Activated T-cell treated with anti-CD3 and anti-CD28 coated beads, Interleukin-2, amount 50 U/mL, for 4 hours (primary cell): ENCODE results near the gene AHSA1. TPM values are rescaled to one million over a fixed set of nuclear protein-coding genes. Genes with fewer than 3 reads are reported as not detected.

ENCODE experiments used
- ATAC-seq, 2 donors: fragments of 200-7000 bp; cut with Tn5 transposase; one replicate each; pipeline ENCODE4 v1.10.0; 2021
- DNase-seq: peaks from one replicate; pipeline ENCODE4 v3.0.0-alpha.2; 2020
- H3K27me3 Mint-ChIP-seq: one replicate; pipeline ENCODE4 v1.8.0; 2021; ENCODE audit warnings: low read depth, mixed read lengths
- H3K36me3 Mint-ChIP-seq: one replicate; pipeline ENCODE4 v1.8.0; 2022; ENCODE audit warnings: mixed read lengths; ENCODE audit not compliant: insufficient read depth
- H3K4me1 Mint-ChIP-seq: one replicate; pipeline ENCODE4 v1.8.0; 2021; ENCODE audit warnings: low read depth, mixed read lengths
- H3K4me3 Mint-ChIP-seq: one replicate; pipeline ENCODE4 v1.8.0; 2021; ENCODE audit warnings: mild to moderate bottlenecking, moderate library complexity, mixed read lengths
- H3K9me3 Mint-ChIP-seq: one replicate; pipeline ENCODE4 v1.8.0; 2021; ENCODE audit warnings: mixed read lengths
- total RNA-seq, 3 donors: library from RNA; stranded (reverse); gene quantifications; one replicate each; pipeline ENCODE4 v1.2.1, GENCODE V29; 2021

AHSA1 gene
- total RNA-seq, 3 donors from 2014 or later: 339 to 369 (median 361) TPM

DNA sequence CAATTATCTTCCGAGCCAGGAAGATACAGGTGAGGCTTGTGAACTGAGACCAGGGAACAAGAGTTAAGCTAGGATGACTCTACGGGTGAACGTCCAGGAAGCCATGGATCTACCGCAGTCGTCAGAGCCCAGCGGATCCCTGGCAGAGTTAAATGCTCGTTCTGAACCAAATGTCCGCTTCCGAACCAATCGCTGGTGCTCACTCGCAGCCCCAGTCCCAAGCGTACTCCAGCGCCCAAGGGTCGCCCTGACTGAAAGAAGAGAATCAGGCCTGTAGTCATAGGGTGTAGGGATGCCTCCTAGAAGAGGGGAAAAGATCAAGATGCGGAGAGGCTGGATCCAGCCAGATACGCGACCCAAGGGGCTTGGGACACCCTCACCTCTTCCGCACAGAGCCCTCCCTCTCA is 775 bp upstream of the AHSA1 start:
- H3K4me1 Mint-ChIP-seq: peaks cover 35% of the 10 kb centered on the region
- peak overlapping the region; percentile 100 for H3K4me3 Mint-ChIP-seq
- ATAC-seq (no peak), DNase-seq (no peak)
- H3K9me3 Mint-ChIP-seq: no peaks in the 10 kb centered on the region
- no peaks in the 10 kb centered on the region for H3K27me3 Mint-ChIP-seq
- peaks cover 33% of the 10 kb centered on the region for H3K36me3 Mint-ChIP-seq

DNA sequence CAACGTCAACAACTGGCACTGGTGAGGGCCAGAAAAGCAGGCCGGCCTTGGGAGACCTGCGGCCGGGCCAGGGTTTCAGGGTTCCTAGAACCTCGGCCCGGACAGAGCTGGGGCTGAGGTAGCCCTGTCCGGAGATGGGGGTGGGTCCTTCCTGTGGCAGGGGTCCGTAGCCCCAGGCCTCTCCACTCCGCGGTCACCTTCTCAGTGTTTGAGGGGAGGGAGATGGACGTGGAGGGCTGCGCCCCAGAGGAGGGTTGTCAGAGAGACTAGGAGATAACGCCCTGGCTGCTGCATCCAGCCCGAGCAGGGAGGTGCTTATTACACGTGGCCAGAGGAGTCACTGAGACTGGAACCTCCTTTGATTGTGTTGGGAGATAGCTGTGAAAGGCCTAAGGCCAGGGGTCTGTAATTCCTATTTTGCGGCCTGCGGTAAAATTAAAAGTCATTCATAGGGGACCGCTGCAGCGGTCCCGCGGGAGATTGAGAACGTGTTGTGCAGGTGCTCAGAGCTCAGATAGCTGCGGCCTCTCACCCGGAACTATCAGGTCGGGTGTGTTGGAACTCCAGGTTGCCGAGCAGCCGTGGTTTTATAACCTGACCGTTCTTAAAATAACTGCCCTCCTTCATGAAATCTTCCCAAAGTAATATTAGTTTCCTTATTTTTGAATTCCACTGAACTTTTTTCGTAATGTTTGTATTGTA is 507 bp downstream of the AHSA1 start:
- peak in 1 of 2 donors; percentile 16 for ATAC-seq
- no peaks in the 10 kb centered on the region for H3K27me3 Mint-ChIP-seq
- H3K36me3 Mint-ChIP-seq: peaks cover 31% of the 10 kb centered on the region

DNA sequence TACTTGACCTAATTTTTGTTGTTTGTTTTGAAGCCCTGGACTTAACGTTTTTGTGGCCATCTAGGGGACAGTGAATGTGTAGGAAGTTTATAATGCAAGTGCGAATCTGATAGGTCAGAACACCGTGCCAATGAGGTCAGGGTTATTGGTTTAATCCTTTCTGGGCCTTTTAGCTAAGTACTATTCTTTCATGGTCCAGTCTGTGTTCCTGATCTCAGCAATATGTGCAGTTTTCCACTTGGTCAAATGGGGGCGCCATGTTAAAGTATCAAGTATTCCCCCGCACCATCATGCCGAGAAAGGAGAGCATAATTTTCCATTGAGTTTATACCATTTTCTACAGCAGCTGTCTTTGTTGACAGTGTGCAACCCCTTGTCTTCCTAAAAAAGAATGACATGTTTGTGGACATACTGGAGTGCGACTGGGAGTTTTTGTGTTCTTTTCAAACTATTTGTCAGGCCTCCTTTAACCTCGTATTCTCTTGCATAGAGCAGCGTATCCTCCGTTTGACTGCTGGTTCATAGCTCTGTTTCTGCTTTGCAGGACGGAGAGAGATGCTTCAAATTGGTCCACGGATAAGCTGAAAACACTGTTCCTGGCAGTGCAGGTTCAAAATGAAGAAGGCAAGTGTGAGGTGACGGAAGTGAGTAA is 1.3 kb downstream of the AHSA1 start:
- H3K27me3 Mint-ChIP-seq: no peaks in the 10 kb centered on the region
- peak overlapping the region; percentile 100 for H3K4me3 Mint-ChIP-seq
- H3K36me3 Mint-ChIP-seq: peaks cover 31% of the 10 kb centered on the region
- DNase-seq: peak; percentile 47
- ATAC-seq: no peak
- H3K4me1 Mint-ChIP-seq: peaks cover 31% of the 10 kb centered on the region
- H3K9me3 Mint-ChIP-seq: no peaks in the 10 kb centered on the region

More for the DNA sequence above, 507 bp downstream of the AHSA1 start:
- no peak for DNase-seq
- peak overlapping the region; percentile 100 for H3K4me3 Mint-ChIP-seq
- H3K4me1 Mint-ChIP-seq: peaks cover 31% of the 10 kb centered on the region
- H3K9me3 Mint-ChIP-seq: no peaks in the 10 kb centered on the region

DNA sequence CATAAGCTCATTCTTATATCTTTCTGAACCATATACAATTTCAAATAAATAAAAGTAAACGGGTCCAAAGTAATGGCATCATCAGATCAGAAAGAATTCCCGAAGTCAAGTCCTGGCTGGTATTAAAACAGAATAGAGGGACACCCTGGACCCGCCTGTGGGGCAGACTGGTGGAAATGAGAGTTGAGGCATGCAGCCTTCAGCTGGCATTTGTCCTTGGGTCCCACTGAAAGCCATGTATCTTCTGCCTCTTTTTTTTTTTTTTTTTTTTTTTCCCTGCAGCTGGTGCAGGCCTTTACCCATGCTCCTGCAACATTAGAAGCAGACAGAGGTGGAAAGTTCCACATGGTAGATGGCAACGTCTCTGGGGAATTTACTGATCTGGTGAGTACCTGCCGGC is 9.9 kb downstream of the AHSA1 start:
- no peaks in the 10 kb centered on the region for H3K4me1 Mint-ChIP-seq
- ATAC-seq: no peak
- H3K4me3 Mint-ChIP-seq: no peak overlapping the region
- H3K9me3 Mint-ChIP-seq: no peaks in the 10 kb centered on the region
- H3K27me3 Mint-ChIP-seq: no peaks in the 10 kb centered on the region
- no peak for DNase-seq
- peaks cover 24% of the 10 kb centered on the region for H3K36me3 Mint-ChIP-seq

GRCh38 chr14:77469067-77469505 is 11.2 kb downstream of the AHSA1 start:
- Mint-ChIP-seq H3K9me3 (no peaks in the 10 kb centered on the region), H3K4me3 (no peak overlapping the region), H3K36me3 (peaks cover 22% of the 10 kb centered on the region), H3K27me3 (no peaks in the 10 kb centered on the region), H3K4me1 (no peaks in the 10 kb centered on the region)
- ATAC-seq (no peak), DNase-seq (no peak)

- no peak for DNase-seq
- Mint-ChIP-seq H3K4me3 (no peak overlapping the region), H3K36me3 (peaks cover 20% of the 10 kb centered on the region), H3K4me1 (no peaks in the 10 kb centered on the region), H3K9me3 (no peaks in the 10 kb centered on the region), H3K27me3 (no peaks in the 10 kb centered on the region)
- ATAC-seq: no peak
Measured at GRCh38 chr14:77469539-77469938, 11.6 kb downstream of the AHSA1 start.

- no peaks in the 10 kb centered on the region for H3K4me1 Mint-ChIP-seq
- no peaks in the 10 kb centered on the region for H3K27me3 Mint-ChIP-seq
- no peak overlapping the region for H3K4me3 Mint-ChIP-seq
- DNase-seq (no peak), ATAC-seq (no peak)
- H3K9me3 Mint-ChIP-seq: no peaks in the 10 kb centered on the region
- H3K36me3 Mint-ChIP-seq: peaks cover 15% of the 10 kb centered on the region
Measured at GRCh38 chr14:77470224-77470870, 12.5 kb downstream of the AHSA1 start.

GRCh38 chr14:77473921-77474320 is 16.0 kb downstream of the AHSA1 start:
- peaks cover 8% of the 10 kb centered on the region for H3K36me3 Mint-ChIP-seq
- no peaks in the 10 kb centered on the region for H3K9me3 Mint-ChIP-seq
- H3K4me3 Mint-ChIP-seq: no peak overlapping the region
- ATAC-seq: no peak
- no peaks in the 10 kb centered on the region for H3K4me1 Mint-ChIP-seq
- no peak for DNase-seq
- H3K27me3 Mint-ChIP-seq: no peaks in the 10 kb centered on the region

DNA sequence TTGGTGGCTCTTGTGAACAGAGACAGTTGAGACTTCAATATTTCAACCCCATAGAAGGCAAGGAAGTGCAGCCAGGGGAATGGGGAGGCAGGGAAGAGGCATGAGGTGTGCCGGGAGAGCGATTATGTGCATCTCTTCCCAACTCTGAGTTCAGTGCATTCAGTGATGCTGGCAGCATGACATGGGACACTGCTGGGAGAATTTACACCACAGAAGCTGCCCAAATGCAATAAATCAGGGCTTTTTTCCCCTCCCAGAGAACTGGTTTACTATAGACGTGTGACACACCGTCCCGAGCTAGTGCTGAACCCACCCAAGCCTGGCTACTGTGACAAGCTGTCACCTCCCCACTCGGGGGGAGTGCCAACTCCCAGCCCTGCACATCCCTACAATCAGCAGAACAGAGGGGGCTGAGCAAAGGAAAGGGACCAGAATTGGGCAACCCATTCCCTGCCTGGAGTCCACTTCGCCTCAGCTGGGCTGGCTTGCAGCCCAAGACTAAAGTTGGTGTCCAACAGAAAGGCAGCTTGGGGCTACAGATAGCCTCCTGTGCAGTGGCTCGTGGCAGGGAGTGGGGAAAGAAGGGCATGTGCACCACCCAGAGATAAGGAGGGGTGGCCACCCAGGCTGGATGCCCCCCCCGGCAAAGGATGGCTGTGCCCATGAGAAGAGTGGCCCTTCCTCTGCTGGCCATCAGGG is 16.7 kb downstream of the AHSA1 start:
- no peak overlapping the region for H3K4me3 Mint-ChIP-seq
- H3K4me1 Mint-ChIP-seq: no peaks in the 10 kb centered on the region
- peaks cover 2% of the 10 kb centered on the region for H3K36me3 Mint-ChIP-seq
- ATAC-seq: no peak
- DNase-seq: no peak
- H3K9me3 Mint-ChIP-seq: no peaks in the 10 kb centered on the region
- no peaks in the 10 kb centered on the region for H3K27me3 Mint-ChIP-seq

DNA sequence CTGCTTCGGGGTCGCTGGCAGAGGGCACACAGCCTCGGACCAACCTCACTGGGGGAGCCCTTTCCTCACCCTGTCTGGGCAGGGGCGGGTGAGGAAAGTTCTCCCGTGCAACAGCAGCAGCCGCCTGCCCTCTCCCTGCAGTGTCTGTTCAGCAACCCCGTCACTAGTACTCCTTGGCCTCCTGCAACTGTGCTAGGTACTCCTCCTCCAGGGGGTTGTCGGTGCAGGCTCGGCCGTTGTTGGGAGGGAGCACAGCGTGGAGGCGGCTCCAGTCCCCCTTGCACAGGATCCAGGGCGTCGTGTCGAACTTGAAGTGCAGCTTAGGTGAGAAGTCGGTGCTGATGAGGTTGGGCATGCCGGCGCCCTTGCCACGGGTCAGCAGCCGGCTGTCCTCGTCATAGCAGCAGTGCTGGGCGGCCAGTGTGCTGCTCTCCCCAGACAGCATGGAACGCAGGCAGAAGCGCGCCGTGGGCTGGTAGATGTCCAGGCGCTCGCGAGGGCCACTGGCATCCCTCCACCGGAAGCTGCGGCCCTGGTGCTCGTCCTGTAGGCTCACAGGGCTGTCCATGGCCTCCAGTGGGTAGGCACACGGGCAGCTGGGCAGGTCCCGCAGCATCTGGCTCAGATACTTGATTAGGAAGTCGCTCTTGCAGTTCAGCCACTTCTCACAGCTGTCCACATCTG is 17.7 kb downstream of the AHSA1 start:
- DNase-seq (no peak), ATAC-seq (no peak)
- H3K4me1 Mint-ChIP-seq: no peaks in the 10 kb centered on the region
- no peaks in the 10 kb centered on the region for H3K36me3 Mint-ChIP-seq
- H3K4me3 Mint-ChIP-seq: no peak overlapping the region
- H3K27me3 Mint-ChIP-seq: no peaks in the 10 kb centered on the region
- H3K9me3 Mint-ChIP-seq: no peaks in the 10 kb centered on the region

DNA sequence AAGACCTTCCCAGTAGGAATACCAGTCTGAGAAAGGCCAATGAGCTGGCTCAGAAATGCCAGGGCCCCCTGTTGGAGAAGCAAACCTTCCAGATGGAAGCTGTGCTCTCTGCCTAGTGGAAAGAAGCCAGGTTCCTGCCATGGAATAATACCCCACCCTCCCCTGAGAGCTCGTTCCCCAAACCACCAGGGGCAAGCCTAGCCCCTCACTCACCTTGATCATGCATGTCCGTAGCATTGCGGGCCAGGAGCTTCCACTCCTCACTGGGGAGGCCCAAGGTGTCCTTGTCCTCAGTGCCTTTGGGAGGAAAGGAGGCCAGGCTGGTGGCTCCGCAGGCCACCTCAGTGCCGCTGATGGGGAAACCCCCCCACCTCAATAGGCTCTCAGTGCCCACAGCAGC is 20.1 kb downstream of the AHSA1 start:
- no peaks in the 10 kb centered on the region for H3K9me3 Mint-ChIP-seq
- no peaks in the 10 kb centered on the region for H3K4me1 Mint-ChIP-seq
- no peaks in the 10 kb centered on the region for H3K27me3 Mint-ChIP-seq
- DNase-seq: no peak
- H3K36me3 Mint-ChIP-seq: no peaks in the 10 kb centered on the region
- ATAC-seq: no peak
- H3K4me3 Mint-ChIP-seq: no peak overlapping the region

- no peak for ATAC-seq
- Mint-ChIP-seq H3K4me1 (no peaks in the 10 kb centered on the region), H3K9me3 (no peaks in the 10 kb centered on the region), H3K36me3 (no peaks in the 10 kb centered on the region), H3K27me3 (no peaks in the 10 kb centered on the region), H3K4me3 (no peak overlapping the region)
- no peak for DNase-seq
Measured at GRCh38 chr14:77478796-77479195, 20.9 kb downstream of the AHSA1 start.

GRCh38 chr14:77482422-77482821 is 24.5 kb downstream of the AHSA1 start:
- no peaks in the 10 kb centered on the region for H3K9me3 Mint-ChIP-seq
- H3K36me3 Mint-ChIP-seq: no peaks in the 10 kb centered on the region
- ATAC-seq: no peak
- H3K4me1 Mint-ChIP-seq: no peaks in the 10 kb centered on the region
- H3K27me3 Mint-ChIP-seq: no peaks in the 10 kb centered on the region
- no peak overlapping the region for H3K4me3 Mint-ChIP-seq
- DNase-seq: no peak

- no peaks in the 10 kb centered on the region for H3K4me1 Mint-ChIP-seq
- DNase-seq (no peak), ATAC-seq (no peak)
- H3K9me3 Mint-ChIP-seq: no peaks in the 10 kb centered on the region
- H3K36me3 Mint-ChIP-seq: no peaks in the 10 kb centered on the region
- no peak overlapping the region for H3K4me3 Mint-ChIP-seq
- H3K27me3 Mint-ChIP-seq: no peaks in the 10 kb centered on the region
Measured at GRCh38 chr14:77485256-77485655, 27.4 kb downstream of the AHSA1 start.
